ENCODE results near the gene SEMA4D.

DNA sequence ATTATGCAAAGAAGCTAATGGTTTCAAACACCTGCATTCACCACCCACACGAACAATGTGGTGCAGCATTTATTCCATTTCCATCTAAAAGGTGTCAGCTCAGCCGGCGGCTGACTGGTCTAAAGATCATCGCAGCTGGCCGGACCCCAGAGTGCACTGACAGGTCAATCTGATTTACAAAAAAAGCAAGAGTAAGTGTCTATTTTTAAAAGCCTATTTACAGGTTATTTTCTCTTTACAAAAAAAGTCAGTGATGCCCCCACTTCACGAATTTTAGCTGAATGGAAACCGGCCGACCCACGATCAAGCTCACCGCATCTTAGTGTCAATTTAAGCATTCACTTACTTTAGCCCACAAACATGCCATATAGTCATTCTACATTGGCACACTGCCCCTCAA lies 58.3 kb downstream of the SEMA4D start:
- TF ChIP-seq, protein P1, sequence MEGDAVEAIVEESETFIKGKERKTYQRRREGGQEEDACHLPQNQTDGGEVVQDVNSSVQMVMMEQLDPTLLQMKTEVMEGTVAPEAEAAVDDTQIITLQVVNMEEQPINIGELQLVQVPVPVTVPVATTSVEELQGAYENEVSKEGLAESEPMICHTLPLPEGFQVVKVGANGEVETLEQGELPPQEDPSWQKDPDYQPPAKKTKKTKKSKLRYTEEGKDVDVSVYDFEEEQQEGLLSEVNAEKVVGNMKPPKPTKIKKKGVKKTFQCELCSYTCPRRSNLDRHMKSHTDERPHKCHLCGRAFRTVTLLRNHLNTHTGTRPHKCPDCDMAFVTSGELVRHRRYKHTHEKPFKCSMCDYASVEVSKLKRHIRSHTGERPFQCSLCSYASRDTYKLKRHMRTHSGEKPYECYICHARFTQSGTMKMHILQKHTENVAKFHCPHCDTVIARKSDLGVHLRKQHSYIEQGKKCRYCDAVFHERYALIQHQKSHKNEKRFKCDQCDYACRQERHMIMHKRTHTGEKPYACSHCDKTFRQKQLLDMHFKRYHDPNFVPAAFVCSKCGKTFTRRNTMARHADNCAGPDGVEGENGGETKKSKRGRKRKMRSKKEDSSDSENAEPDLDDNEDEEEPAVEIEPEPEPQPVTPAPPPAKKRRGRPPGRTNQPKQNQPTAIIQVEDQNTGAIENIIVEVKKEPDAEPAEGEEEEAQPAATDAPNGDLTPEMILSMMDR (IDR thresholded peaks at IDR 0.05): no peak
- TF ChIP-seq POLR2AphosphoS5 (IDR thresholded peaks at IDR 0.05) (no peak), EP300 (IDR thresholded peaks at IDR 0.05) (no peak)
